GM23338 (cell line): Measurements from ENCODE around the gene DNAH17. TPM values are rescaled to one million over a fixed set of nuclear protein-coding genes. Genes with fewer than 3 reads are reported as not detected.

ENCODE experiments used
- ATAC-seq: fragments of 200-7000 bp; cut with Tn5 transposase; 3 replicates; pipeline ENCODE4 v1.9.1; 2020
- DNase-seq: peaks from one replicate; pipeline ENCODE4 v3.0.0-alpha.2; 2015; ENCODE audit warnings: low spot score
- H2AFZ ChIP-seq: fragments of 200-600 bp; sonication (generic); 2 replicates; pipeline ENCODE4 v1.8.0; 2016; ENCODE audit warnings: antibody characterized with exemption, mild to moderate bottlenecking, moderate library complexity
- H3F3A ChIP-seq: fragments of 200-600 bp; sonication (generic); replicated peaks from 2 replicates; pipeline ENCODE4 v1.8.0; 2017; ENCODE audit warnings: antibody characterized with exemption, mixed run types, low read depth
- H3K27ac ChIP-seq: fragments of 200-600 bp; sonication (generic); 2 replicates; pipeline ENCODE4 v1.6.1; 2016; ENCODE audit warnings: low read depth
- H3K27me3 ChIP-seq: fragments of 200-600 bp; sonication (generic); 2 replicates; pipeline ENCODE4 v1.8.0; 2016; ENCODE audit warnings: mild to moderate bottlenecking, mixed run types, moderate library complexity; ENCODE audit not compliant: insufficient read depth
- H3K36me3 ChIP-seq: fragments of 200-600 bp; sonication (generic); 2 replicates; pipeline ENCODE4 v1.8.0; 2016; ENCODE audit warnings: mild to moderate bottlenecking; ENCODE audit not compliant: insufficient read depth
- H3K4me1 ChIP-seq: fragments of 200-600 bp; sonication (generic); 2 replicates; pipeline ENCODE4 v1.8.0; 2016; ENCODE audit warnings: mild to moderate bottlenecking, moderate library complexity; ENCODE audit not compliant: insufficient read depth
- H3K4me2 ChIP-seq: fragments of 200-600 bp; sonication (generic); 2 replicates; pipeline ENCODE4 v1.7.1; 2017; ENCODE audit warnings: mixed run types
- H3K4me3 ChIP-seq: fragments of 200-600 bp; sonication (generic); 2 replicates; pipeline ENCODE4 v1.6.1; 2016; ENCODE audit warnings: mixed run types
- H3K79me2 ChIP-seq: fragments of 200-600 bp; sonication (generic); replicated peaks from 2 replicates; pipeline ENCODE4 v1.8.0; 2017; ENCODE audit warnings: mild to moderate bottlenecking; ENCODE audit not compliant: insufficient read depth
- H3K9me2 ChIP-seq: fragments of 200-600 bp; sonication (generic); 2 replicates; pipeline ENCODE4 v1.8.0; 2017; ENCODE audit not compliant: insufficient read depth
- H4K20me1 ChIP-seq: fragments of 200-600 bp; sonication (generic); replicated peaks from 2 replicates; pipeline ENCODE4 v1.8.0; 2017; ENCODE audit warnings: mild to moderate bottlenecking; ENCODE audit not compliant: insufficient read depth
- H3K27ac Mint-ChIP-seq: 2 replicates; pipeline ENCODE4 v1.8.0; 2020; ENCODE audit warnings: inconsistent platforms, mild to moderate bottlenecking, moderate library complexity, mixed read lengths
- H3K27me3 Mint-ChIP-seq: 3 replicates; pipeline ENCODE4 v1.8.0; 2022; ENCODE audit warnings: low read depth, mild to moderate bottlenecking, moderate library complexity, mixed read lengths, inconsistent platforms; ENCODE audit not compliant: insufficient read depth, poor library complexity
- H3K36me3 Mint-ChIP-seq: 3 replicates; pipeline ENCODE4 v1.8.0; 2021; ENCODE audit warnings: low read depth, mild to moderate bottlenecking, inconsistent platforms, moderate library complexity, mixed read lengths
- H3K4me1 Mint-ChIP-seq: 3 replicates; pipeline ENCODE4 v1.8.0; 2020; ENCODE audit warnings: mild to moderate bottlenecking, inconsistent platforms, mixed read lengths
- H3K4me3 Mint-ChIP-seq: 3 replicates; pipeline ENCODE4 v1.8.0; 2021; ENCODE audit warnings: moderate library complexity, mild to moderate bottlenecking, inconsistent platforms, mixed read lengths
- H3K9me3 Mint-ChIP-seq: 3 replicates; pipeline ENCODE4 v1.8.0; 2020; ENCODE audit warnings: moderate library complexity, mild to moderate bottlenecking, inconsistent platforms, mixed read lengths
- CREB1 ChIP-seq: fragments of 250-450 bp; sonication (Bioruptor Pico); IDR thresholded peaks from 2 replicates; pipeline ENCODE4 v1.5.0; 2020; ENCODE audit warnings: low read depth, mild to moderate bottlenecking, moderate library complexity
- ETS1 ChIP-seq: IDR thresholded peaks from 2 replicates; pipeline ENCODE4 v1.6.1; 2016; ENCODE audit warnings: antibody characterized with exemption
- EZH2 ChIP-seq: fragments of 200-600 bp; sonication (generic); IDR thresholded peaks from one replicate; pipeline ENCODE4 v1.8.0; 2017; ENCODE audit warnings: antibody characterized with exemption, mild to moderate bottlenecking, low read depth; ENCODE audit not compliant: unreplicated experiment
- EZH2phosphoT487 ChIP-seq: fragments of 200-600 bp; sonication (generic); IDR thresholded peaks from one replicate; pipeline ENCODE4 v1.8.1; 2018; ENCODE audit warnings: antibody characterized with exemption; ENCODE audit not compliant: unreplicated experiment
- JUNB ChIP-seq: IDR thresholded peaks from one replicate; pipeline ENCODE4 v1.6.1; 2016; ENCODE audit warnings: antibody characterized with exemption; ENCODE audit not compliant: unreplicated experiment
- NANOG ChIP-seq: IDR thresholded peaks from 2 replicates; pipeline ENCODE4 v1.6.1; 2016; ENCODE audit warnings: antibody characterized with exemption, borderline replicate concordance
- POLR2AphosphoS5 ChIP-seq: IDR thresholded peaks from 2 replicates; pipeline ENCODE4 v1.6.1; 2016; ENCODE audit warnings: antibody characterized with exemption, low read depth
- REST ChIP-seq: IDR thresholded peaks from one replicate; pipeline ENCODE4 v1.6.1; 2018; ENCODE audit warnings: antibody characterized with exemption; ENCODE audit not compliant: unreplicated experiment
- STAT1 ChIP-seq: IDR thresholded peaks from one replicate; pipeline ENCODE4 v1.6.1; 2016; ENCODE audit warnings: antibody characterized with exemption; ENCODE audit not compliant: unreplicated experiment
- ZNF114 ChIP-seq: fragments of 250-450 bp; sonication (Bioruptor Pico); IDR thresholded peaks from 2 replicates; pipeline ENCODE4 v1.5.0; 2020; ENCODE audit warnings: mild to moderate bottlenecking, moderate library complexity
- ZNF462 ChIP-seq: fragments of 250-450 bp; sonication (Bioruptor Pico); IDR thresholded peaks from 2 replicates; pipeline ENCODE4 v1.5.0; 2020; ENCODE audit warnings: mild to moderate bottlenecking, moderate library complexity
- polyA plus RNA-seq: library from polyadenylated mRNA; unstranded; fragments of >200 nt; fragmentation: Nextera tagmentation; extraction: Ambion mirVana; gene quantifications from 2 replicates; pipeline ENCODE4 v1.2.1, GENCODE V29; 2016
- total RNA-seq: library from RNA; depleted of rRNA; stranded (reverse); fragments of >200 nt; shearing (Covaris generic); gene quantifications from 2 replicates; pipeline ENCODE4 v1.2.3, GENCODE V29; 2014

Gene DNAH17
- total and polyA plus RNA-seq, 2 experiments from 2014 or later, result 0.59 to 2.0 TPM

GRCh38 chr17:78495634-78496033, 81.6 kb downstream of the DNAH17 start (continued):
- TF ChIP-seq ZNF462 (CRISPR knock-in tag) (no peak), CREB1 (no peak), EZH2 (no peak), JUNB (no peak), EZH2phosphoT487 (no peak), POLR2AphosphoS5 (no peak), ZNF114 (CRISPR knock-in tag) (no peak)

GRCh38 chr17:78494696-78495330, 82.4 kb downstream of the DNAH17 start:
- no peaks in the 10 kb centered on the region; the same call in 2 of the 3 replicates for H3K9me3 Mint-ChIP-seq
- H3K36me3 ChIP-seq, result no peaks in the 10 kb centered on the region
- no peak for TF ChIP-seq ETS1
- no peak for TF ChIP-seq STAT1
- no peak for TF ChIP-seq POLR2AphosphoS5
- TF ChIP-seq EZH2phosphoT487, result no peak
- no peak for TF ChIP-seq EZH2
- TF ChIP-seq NANOG, result no peak
- no peak for TF ChIP-seq CREB1
- TF ChIP-seq REST, result no peak

More at GRCh38 chr17:78494696-78495330, 82.4 kb downstream of the DNAH17 start:
- ATAC-seq (no peak), DNase-seq (no peak)
- no peaks in the 10 kb centered on the region for H3K79me2 ChIP-seq
- H2AFZ ChIP-seq, result no peak overlapping the region
- H3K4me1 Mint-ChIP-seq, result peaks cover 9% of the 10 kb centered on the region
- peaks cover 9% of the 10 kb centered on the region for H3K4me1 ChIP-seq
- H3K36me3 Mint-ChIP-seq, result no peaks in the 10 kb centered on the region
- no peaks in the 10 kb centered on the region; the same call in 1 of the 2 replicates for H4K20me1 ChIP-seq
- no peak overlapping the region for H3K4me3 Mint-ChIP-seq
- no peak overlapping the region for H3K4me3 ChIP-seq
- H3K27me3 ChIP-seq, result no peaks in the 10 kb centered on the region
- H3K27ac ChIP-seq, result no peak overlapping the region
- peaks cover 18% of the 10 kb centered on the region for H3K27me3 Mint-ChIP-seq
- H3K27ac Mint-ChIP-seq, result no peak overlapping the region
- no peak overlapping the region for H3K4me2 ChIP-seq
- H3K9me2 ChIP-seq, result no peaks in the 10 kb centered on the region
- no peaks in the 10 kb centered on the region for H3F3A ChIP-seq
